ENCODE data around the gene SMARCB1.

The SMARCB1 gene

GRCh38 chr22:23828800-23829680 lies 42.3 kb downstream of the SMARCB1 start:
- H2BK5ac ChIP-seq (ENCODE audit: low read depth, low read length, poor library complexity, severe bottlenecking), result no peak overlapping the region
- H3K79me1 ChIP-seq (replicated peaks; ENCODE audit: low read length, poor library complexity, severe bottlenecking), result peaks cover 56% of the 10 kb centered on the region
- 93% methylated on average over 6 of the region's 10 CpGs for WGBS
- H2AK5ac ChIP-seq (ENCODE audit: low read length, severe bottlenecking), result no peak overlapping the region
- H2AFZ ChIP-seq (ENCODE audit: low read depth, low read length), result no peak overlapping the region
- H4K8ac ChIP-seq (ENCODE audit: low read length), result peak overlapping the region; percentile 7
- H3K9ac ChIP-seq (ENCODE audit: low read length), result no peak overlapping the region
- H3K4me2 ChIP-seq (ENCODE audit: low read length, poor library complexity, severe bottlenecking), result no peak overlapping the region
- H2BK120ac ChIP-seq (ENCODE audit: low read depth, low read length), result no peak overlapping the region
- no peak overlapping the region for H3K4ac ChIP-seq (ENCODE audit: low read depth in 1 of 2, low read length in 2 of 2)
- no peak overlapping the region for H3K4me3 ChIP-seq (ENCODE audit: insufficient read depth in 1 of 2, low read depth in 1 of 2, low read length in 2 of 2)
- no peak overlapping the region for H3K14ac ChIP-seq (ENCODE audit: low read length in 2 of 2)
- H2BK12ac ChIP-seq (ENCODE audit: low read length in 2 of 2), result peak overlapping the region in 1 of 2 experiments; percentile 17
- H3K27ac ChIP-seq (ENCODE audit: low read length, poor library complexity, severe bottlenecking), result no peak overlapping the region
- H2BK15ac ChIP-seq (ENCODE audit: low read depth, poor library complexity, severe bottlenecking), result no peak overlapping the region
- peaks cover 28% of the 10 kb centered on the region for H3K4me1 ChIP-seq (ENCODE audit: control insufficient read depth, insufficient read depth, low read depth, low read length)
- no peak overlapping the region for H3K23ac ChIP-seq (ENCODE audit: low read length in 2 of 2)
- no peaks in the 10 kb centered on the region for H3K9me3 ChIP-seq (ENCODE audit: control insufficient read depth, low read length)
- H3K27me3 ChIP-seq (ENCODE audit: control insufficient read depth in 1 of 2, insufficient read depth in 1 of 2, low read length in 2 of 2), result no peaks in the 10 kb centered on the region
- H3K36me3 ChIP-seq (ENCODE audit: control insufficient read depth in 1 of 2, insufficient read depth in 2 of 2, low read depth in 1 of 2, low read length in 2 of 2), result peaks cover 70 to 84% of the 10 kb centered on the region in 2 experiments
- no peak for DNase-seq
- H3K18ac ChIP-seq (ENCODE audit: low read depth in 1 of 2, low read length in 2 of 2), result peak overlapping the region in 1 of 2 experiments; percentile 25
- peak overlapping the region; percentile 52 for H4K91ac ChIP-seq (ENCODE audit: low read length)

GRCh38 chr22:23829845-23830372 lies 43.1 kb downstream of the SMARCB1 start:
- Histone ChIP-seq H3K4me1 (ENCODE audit: control insufficient read depth, insufficient read depth, low read depth, low read length) (peaks cover 20% of the 10 kb centered on the region), H2BK15ac (ENCODE audit: low read depth, poor library complexity, severe bottlenecking) (no peak overlapping the region), H4K8ac (ENCODE audit: low read length) (no peak overlapping the region), H3K23ac (ENCODE audit: low read length in 2 of 2) (no peak overlapping the region), H2BK120ac (ENCODE audit: low read depth, low read length) (no peak overlapping the region), H3K36me3 (ENCODE audit: control insufficient read depth in 1 of 2, insufficient read depth in 2 of 2, low read depth in 1 of 2, low read length in 2 of 2) (peaks cover 64 to 82% of the 10 kb centered on the region in 2 experiments), H2AFZ (ENCODE audit: low read depth, low read length) (no peak overlapping the region), H3K9me3 (ENCODE audit: control insufficient read depth, low read length) (no peaks in the 10 kb centered on the region), H2BK12ac (ENCODE audit: low read length in 2 of 2) (no peak overlapping the region), H2BK5ac (ENCODE audit: low read depth, low read length, poor library complexity, severe bottlenecking) (no peak overlapping the region), H2AK5ac (ENCODE audit: low read length, severe bottlenecking) (no peak overlapping the region), H3K4ac (ENCODE audit: low read depth in 1 of 2, low read length in 2 of 2) (no peak overlapping the region), H3K18ac (ENCODE audit: low read depth in 1 of 2, low read length in 2 of 2) (no peak overlapping the region), H3K27ac (ENCODE audit: low read length, poor library complexity, severe bottlenecking) (no peak overlapping the region), H3K9ac (ENCODE audit: low read length) (peak overlapping the region; percentile 10), H3K4me2 (ENCODE audit: low read length, poor library complexity, severe bottlenecking) (no peak overlapping the region), H4K91ac (ENCODE audit: low read length) (no peak overlapping the region), H3K27me3 (ENCODE audit: control insufficient read depth in 1 of 2, insufficient read depth in 1 of 2, low read length in 2 of 2) (no peaks in the 10 kb centered on the region), H3K4me3 (ENCODE audit: insufficient read depth in 1 of 2, low read depth in 1 of 2, low read length in 2 of 2) (no peak overlapping the region), H3K79me1 (replicated peaks; ENCODE audit: low read length, poor library complexity, severe bottlenecking) (peaks cover 50% of the 10 kb centered on the region), H3K14ac (ENCODE audit: low read length in 2 of 2) (no peak overlapping the region)
- WGBS, result 91% methylated on average over 6 of the region's 7 CpGs
- no peak for DNase-seq

GRCh38 chr22:23831261-23831660 lies 44.5 kb downstream of the SMARCB1 start:
- no peak overlapping the region for H3K4me3 ChIP-seq (ENCODE audit: insufficient read depth in 1 of 2, low read depth in 1 of 2, low read length in 2 of 2)
- H3K4me1 ChIP-seq (ENCODE audit: control insufficient read depth, insufficient read depth, low read depth, low read length), result peaks cover 17% of the 10 kb centered on the region
- no peak overlapping the region for H3K23ac ChIP-seq (ENCODE audit: low read length in 2 of 2)
- no peak overlapping the region for H3K14ac ChIP-seq (ENCODE audit: low read length in 2 of 2)
- H2AK5ac ChIP-seq (ENCODE audit: low read length, severe bottlenecking), result no peak overlapping the region
- H3K4me2 ChIP-seq (ENCODE audit: low read length, poor library complexity, severe bottlenecking), result no peak overlapping the region
- no peak overlapping the region for H3K9ac ChIP-seq (ENCODE audit: low read length)
- peaks cover 65 to 84% of the 10 kb centered on the region in 2 experiments for H3K36me3 ChIP-seq (ENCODE audit: control insufficient read depth in 1 of 2, insufficient read depth in 2 of 2, low read depth in 1 of 2, low read length in 2 of 2)
- 88% methylated on average over 8 of the region's 8 CpGs for WGBS
- no peak overlapping the region for H2AFZ ChIP-seq (ENCODE audit: low read depth, low read length)
- H3K27ac ChIP-seq (ENCODE audit: low read length, poor library complexity, severe bottlenecking), result no peak overlapping the region
- no peak overlapping the region for H4K8ac ChIP-seq (ENCODE audit: low read length)
- H3K4ac ChIP-seq (ENCODE audit: low read depth in 1 of 2, low read length in 2 of 2), result no peak overlapping the region
- DNase-seq, result no peak
- no peak overlapping the region for H2BK12ac ChIP-seq (ENCODE audit: low read length in 2 of 2)
- no peaks in the 10 kb centered on the region for H3K27me3 ChIP-seq (ENCODE audit: control insufficient read depth in 1 of 2, insufficient read depth in 1 of 2, low read length in 2 of 2)
- no peak overlapping the region for H4K91ac ChIP-seq (ENCODE audit: low read length)
- H3K18ac ChIP-seq (ENCODE audit: low read depth in 1 of 2, low read length in 2 of 2), result no peak overlapping the region
- no peaks in the 10 kb centered on the region for H3K9me3 ChIP-seq (ENCODE audit: control insufficient read depth, low read length)
- H2BK120ac ChIP-seq (ENCODE audit: low read depth, low read length), result no peak overlapping the region
- H2BK5ac ChIP-seq (ENCODE audit: low read depth, low read length, poor library complexity, severe bottlenecking), result no peak overlapping the region
- H2BK15ac ChIP-seq (ENCODE audit: low read depth, poor library complexity, severe bottlenecking), result no peak overlapping the region
- peaks cover 50% of the 10 kb centered on the region for H3K79me1 ChIP-seq (replicated peaks; ENCODE audit: low read length, poor library complexity, severe bottlenecking)

GRCh38 chr22:23831781-23832180 lies 45.0 kb downstream of the SMARCB1 start:
- 92% methylated on average over 10 of the region's 10 CpGs for WGBS
- H3K14ac ChIP-seq (ENCODE audit: low read length in 2 of 2), result no peak overlapping the region
- no peak overlapping the region for H2BK15ac ChIP-seq (ENCODE audit: low read depth, poor library complexity, severe bottlenecking)
- no peak overlapping the region for H3K4me3 ChIP-seq (ENCODE audit: insufficient read depth in 1 of 2, low read depth in 1 of 2, low read length in 2 of 2)
- no peak overlapping the region for H2AFZ ChIP-seq (ENCODE audit: low read depth, low read length)
- H3K23ac ChIP-seq (ENCODE audit: low read length in 2 of 2), result no peak overlapping the region
- no peak overlapping the region for H4K91ac ChIP-seq (ENCODE audit: low read length)
- no peak overlapping the region for H3K9ac ChIP-seq (ENCODE audit: low read length)
- H3K79me1 ChIP-seq (replicated peaks; ENCODE audit: low read length, poor library complexity, severe bottlenecking), result peaks cover 48% of the 10 kb centered on the region
- H2AK5ac ChIP-seq (ENCODE audit: low read length, severe bottlenecking), result no peak overlapping the region
- no peak overlapping the region for H3K4ac ChIP-seq (ENCODE audit: low read depth in 1 of 2, low read length in 2 of 2)
- H3K27me3 ChIP-seq (ENCODE audit: control insufficient read depth in 1 of 2, insufficient read depth in 1 of 2, low read length in 2 of 2), result no peaks in the 10 kb centered on the region
- no peak overlapping the region for H2BK5ac ChIP-seq (ENCODE audit: low read depth, low read length, poor library complexity, severe bottlenecking)
- no peak overlapping the region for H3K4me2 ChIP-seq (ENCODE audit: low read length, poor library complexity, severe bottlenecking)
- H3K18ac ChIP-seq (ENCODE audit: low read depth in 1 of 2, low read length in 2 of 2), result no peak overlapping the region
- H3K36me3 ChIP-seq (ENCODE audit: control insufficient read depth in 1 of 2, insufficient read depth in 2 of 2, low read depth in 1 of 2, low read length in 2 of 2), result peaks cover 65 to 84% of the 10 kb centered on the region in 2 experiments
- H4K8ac ChIP-seq (ENCODE audit: low read length), result no peak overlapping the region
- H2BK12ac ChIP-seq (ENCODE audit: low read length in 2 of 2), result no peak overlapping the region
- no peak overlapping the region for H3K27ac ChIP-seq (ENCODE audit: low read length, poor library complexity, severe bottlenecking)
- no peak overlapping the region for H2BK120ac ChIP-seq (ENCODE audit: low read depth, low read length)
- H3K9me3 ChIP-seq (ENCODE audit: control insufficient read depth, low read length), result no peaks in the 10 kb centered on the region
- peaks cover 13% of the 10 kb centered on the region for H3K4me1 ChIP-seq (ENCODE audit: control insufficient read depth, insufficient read depth, low read depth, low read length)
- DNase-seq, result no peak

Data from mesenchymal stem cell (in vitro differentiated cells and primary cell).